ENCODE measurements around the gene COL6A1.

COL6A1 gene

DNA sequence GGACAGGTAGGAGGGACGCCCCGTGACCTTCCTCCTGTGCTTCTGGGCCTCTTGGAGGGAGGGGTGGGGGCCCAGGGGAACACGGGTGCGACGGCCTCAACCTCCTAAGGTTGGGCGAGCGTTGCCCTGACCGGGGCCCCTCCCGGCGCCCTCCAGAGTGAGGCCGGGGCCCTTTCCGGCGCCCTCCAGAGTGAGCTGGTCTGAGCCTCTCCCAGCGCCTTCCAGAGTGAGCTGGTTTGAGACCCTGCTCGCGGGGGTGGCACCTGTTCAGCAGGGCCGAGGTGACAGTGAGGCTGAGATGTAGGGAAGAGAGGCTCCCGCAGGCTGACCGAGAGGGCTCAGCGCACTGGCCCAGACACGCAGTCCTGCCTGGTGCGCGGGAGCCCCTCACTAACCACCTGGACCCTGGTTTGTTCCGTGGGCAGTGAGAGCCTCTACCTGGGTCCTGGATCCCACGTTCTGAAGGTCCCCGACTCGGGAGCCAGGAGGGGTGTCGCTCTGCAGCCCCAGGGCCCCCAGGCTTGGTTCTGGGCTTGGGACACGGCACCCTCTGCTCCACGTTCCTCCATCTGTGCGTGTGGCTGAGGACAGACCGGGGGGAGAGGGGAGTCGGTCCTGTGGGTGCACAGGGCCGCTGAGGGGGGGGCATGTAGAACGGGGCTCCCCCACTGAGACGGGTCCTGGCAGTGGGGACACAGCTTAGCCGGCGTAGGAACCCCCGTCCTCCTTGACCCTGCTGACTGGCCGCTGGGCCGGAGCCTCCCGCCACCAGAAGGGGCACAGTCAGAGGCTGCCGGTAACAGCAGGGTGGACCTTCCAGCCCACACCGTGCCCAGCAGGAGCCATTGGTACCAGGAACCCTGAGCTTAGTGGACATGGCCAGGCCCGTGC lies 1.4 kb downstream of the COL6A1 start:
- DNase-seq = no peak

GRCh38 chr21:45983649-45983965 lies 2.0 kb downstream of the COL6A1 start:
- DNase-seq = no peak

GRCh38 chr21:45983981-45984551 lies 2.5 kb downstream of the COL6A1 start:
- DNase-seq = no peak

DNA sequence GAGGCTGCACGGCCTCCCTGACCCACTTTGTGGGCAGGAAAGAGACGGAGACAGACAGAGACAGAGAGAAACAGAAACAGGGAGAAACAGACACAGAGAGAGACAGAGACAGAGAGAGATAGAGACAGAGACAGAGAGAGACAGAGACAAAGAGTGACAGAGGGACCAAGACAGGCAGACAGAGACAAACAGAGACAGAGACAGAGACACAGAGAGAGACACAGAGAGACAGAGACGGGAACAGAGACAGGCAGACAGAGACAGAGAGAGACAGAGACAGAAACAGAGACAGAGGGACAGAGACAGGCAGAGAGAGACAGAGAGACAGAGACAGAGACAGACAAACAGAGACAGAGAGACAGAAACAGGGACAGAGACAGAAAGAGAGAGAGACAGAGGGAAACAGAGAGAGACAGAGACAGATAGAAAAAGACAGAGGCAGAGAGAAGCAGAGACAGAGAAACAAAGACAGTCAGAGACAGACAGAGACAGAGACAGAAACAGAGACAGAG lies 3.1 kb downstream of the COL6A1 start:
- no peak for DNase-seq

DNA sequence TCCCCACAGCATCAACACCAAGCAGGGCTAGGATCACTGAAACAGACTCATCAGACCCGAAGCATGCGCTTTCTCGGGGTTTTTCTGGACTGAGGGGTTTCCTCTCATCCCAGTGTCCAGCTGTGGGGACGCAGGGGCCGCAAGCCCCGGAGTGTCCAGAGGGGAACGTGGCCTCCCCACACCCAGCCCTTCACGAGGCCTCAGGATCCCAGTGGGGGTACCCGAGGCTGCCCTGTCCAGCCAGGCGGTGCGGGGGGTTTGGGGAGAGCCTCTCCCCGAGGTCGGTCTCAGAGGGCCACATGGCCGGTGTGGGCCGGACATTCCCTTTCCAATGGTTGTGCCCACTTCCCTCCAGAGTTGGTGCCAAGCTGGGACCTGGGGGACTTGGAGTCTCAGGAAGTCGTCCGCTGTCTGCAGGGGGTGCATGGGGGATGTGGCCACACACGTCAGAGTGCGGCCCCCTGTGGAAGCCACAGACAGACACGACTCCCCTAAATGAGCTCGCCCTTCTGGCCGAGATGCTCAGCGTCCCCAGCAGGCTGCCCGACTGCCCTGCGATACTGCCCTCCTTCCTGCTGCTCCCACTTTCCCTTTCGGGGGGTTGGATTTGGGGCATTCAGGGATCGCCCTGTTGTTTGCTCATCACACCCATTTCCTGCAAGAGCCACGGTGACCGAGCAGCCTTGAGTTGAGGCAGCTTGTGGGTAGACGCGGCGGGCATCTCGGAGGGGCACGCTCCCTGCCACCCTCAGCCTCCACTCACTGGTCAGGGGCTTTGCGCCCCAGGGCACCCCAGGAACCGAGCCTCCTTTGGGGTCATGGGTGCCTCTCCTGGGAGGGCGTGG lies 4.1 kb downstream of the COL6A1 start:
- no peak for DNase-seq

GRCh38 chr21:45986316-45987051 lies 4.9 kb downstream of the COL6A1 start:
- no peak for DNase-seq

GRCh38 chr21:45987121-45987711 lies 5.6 kb downstream of the COL6A1 start:
- DNase-seq = no peak

DNA sequence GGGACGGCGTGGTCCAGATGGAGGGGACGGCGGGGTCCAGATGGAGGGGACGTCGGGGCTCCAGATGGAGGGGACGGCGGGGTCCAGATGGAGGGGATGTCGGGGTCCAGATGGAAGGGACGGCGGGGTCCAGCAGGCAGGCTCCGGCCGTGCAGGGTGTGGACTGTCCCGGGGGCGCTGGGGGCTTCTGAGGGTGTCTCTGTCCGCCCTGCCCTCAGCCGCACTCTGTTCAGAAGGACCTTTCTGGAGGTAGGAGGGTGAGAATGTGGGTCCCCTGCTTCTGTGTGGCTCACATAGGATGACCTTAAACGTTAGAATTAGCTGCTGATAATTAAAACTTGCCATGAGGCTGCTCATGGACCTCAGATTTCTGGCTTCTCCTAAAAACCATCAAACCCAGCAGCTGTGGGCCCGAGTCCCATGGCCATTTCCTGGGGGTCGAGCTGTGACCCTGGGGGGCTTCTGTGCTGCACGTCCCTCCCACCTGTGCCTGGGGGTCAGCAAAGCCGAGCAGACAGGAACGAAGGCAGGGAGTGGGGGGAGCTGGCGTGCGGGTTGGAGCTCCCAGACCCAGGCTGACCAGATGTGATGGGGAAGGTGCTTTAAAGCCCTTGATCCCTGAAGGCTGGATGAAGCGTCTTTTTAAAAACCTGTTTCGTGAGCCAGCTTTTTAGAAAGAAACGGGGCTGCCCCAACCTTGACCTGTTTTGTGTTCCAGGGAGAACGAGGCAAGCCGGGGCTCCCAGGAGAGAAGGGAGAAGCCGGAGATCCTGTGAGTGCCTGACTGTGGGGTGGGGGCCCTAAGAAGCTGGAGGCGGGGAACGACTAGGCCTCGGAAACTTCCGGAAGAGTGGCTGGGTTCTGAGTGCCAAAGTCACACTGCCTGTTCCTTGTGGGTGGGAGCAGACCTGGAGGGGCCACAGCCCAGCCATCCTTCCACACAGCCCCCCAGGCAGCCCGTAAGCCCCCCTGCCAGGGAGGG lies 7.1 kb downstream of the COL6A1 start:
- no peak for DNase-seq

DNA sequence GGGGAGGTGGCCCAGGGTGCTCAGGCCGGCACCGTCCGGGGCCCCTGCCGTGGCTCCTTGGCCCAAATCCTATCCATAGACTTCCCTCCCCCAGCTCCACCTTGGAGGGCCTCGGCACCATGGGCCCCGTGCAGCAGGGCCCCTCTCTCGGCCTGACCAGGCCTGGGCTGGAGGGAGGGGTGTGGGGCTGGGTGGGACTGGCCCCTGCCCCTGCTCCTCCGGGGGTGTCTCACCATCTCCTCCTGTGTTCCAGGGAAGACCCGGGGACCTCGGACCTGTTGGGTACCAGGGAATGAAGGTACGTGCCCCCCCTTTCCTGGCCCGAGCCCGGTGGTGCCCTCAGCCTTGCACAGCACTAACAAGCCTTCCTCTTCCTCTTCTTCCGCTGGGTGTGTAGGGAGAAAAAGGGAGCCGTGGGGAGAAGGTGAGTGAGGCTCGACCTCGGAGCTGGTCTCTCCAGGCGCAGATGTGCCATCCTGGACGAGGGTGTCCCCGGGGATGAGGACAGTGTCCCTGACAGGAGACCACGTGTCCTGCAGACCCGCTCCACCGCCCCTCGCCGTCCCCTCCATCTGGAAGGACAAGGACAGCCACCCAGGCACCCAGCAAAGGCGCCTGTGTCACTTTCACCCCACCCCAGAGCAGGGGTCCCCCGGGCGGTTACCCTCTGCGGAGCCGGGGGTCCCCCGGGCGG lies 7.9 kb downstream of the COL6A1 start:
- DNase-seq = no peak

DNA sequence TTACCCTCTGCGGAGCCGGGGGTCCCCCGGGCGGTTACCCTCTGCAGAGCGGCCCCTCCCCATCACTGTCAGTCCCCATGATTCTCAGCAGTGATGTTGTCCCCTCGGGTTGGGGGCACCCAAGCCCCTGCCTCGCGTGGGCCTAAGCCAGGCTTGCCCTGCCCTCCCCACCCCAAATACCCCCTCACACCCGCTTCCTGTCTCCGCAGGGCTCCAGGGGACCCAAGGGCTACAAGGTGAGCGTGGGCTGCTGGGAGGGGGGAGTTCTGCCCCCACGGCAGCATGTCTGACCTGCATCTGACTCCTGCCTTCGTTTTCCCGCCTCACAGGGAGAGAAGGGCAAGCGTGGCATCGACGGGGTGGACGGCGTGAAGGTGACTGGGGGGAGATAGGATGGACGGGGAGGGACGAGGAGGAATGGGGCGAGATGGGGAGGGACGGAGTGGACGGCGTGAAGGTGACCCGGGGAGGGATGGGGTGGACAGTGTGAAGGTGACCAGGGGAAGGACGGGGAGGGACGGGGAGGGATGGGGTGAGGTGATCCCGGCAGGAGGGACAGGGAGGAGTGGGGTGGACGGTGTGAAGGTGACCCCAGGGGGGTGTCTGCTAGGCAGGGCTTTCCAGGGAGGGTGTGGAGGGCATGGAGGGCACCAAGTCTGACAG lies 8.6 kb downstream of the COL6A1 start:
- DNase-seq = no peak

GRCh38 chr21:45990741-45991605 lies 9.4 kb downstream of the COL6A1 start:
- DNase-seq = no peak

GRCh38 chr21:45991606-45992300 lies 10.2 kb downstream of the COL6A1 start:
- DNase-seq = no peak

DNA sequence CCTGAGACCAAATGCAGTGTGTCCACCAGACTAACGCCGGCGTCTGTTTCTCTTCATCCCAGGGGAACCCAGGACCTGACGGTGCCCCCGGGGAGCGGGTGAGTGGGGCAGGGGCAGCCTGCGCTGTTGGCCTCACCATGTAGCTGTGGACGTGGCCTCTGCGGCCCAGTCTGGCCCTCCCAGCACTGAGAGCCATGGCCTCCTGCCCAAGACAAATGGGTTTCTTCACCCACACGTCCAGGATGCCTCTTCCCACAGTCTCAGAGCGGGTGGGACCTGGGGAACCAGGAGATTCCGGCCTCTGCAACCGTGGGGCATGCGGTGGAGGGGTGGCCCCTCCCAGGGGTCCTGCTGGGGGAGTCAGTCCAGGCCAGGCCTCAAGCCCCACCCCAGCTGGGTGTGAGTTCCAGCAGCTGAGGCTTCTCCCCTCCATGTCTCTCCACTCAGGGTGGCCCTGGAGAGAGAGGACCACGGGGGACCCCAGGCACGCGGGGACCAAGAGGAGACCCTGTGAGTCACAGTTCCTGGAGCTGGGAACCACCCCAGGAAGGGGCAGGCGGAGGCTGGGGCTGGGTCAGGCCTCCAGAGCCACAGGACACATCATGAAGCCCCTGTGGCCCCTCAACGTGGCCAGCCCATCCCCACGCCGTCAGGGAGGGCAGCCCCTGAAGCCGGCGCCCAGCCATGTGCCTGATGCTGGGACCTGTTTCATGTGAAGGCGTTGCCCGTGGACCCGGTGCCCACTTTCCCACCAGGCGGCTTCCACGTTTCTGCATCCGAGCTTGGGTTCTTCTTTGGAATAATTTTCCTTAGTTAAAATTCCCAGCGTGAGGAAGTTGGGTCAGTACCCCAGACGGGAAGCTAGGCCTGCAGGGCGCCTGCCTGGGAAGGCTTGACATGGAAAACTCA lies 11.0 kb downstream of the COL6A1 start:
- no peak for DNase-seq

- no peak for DNase-seq
Measured at GRCh38 chr21:45993210-45994085, 11.9 kb downstream of the COL6A1 start.

- DNase-seq = no peak
Measured at GRCh38 chr21:45994086-45994661, 12.6 kb downstream of the COL6A1 start.

All from NCI-H510A (cell line).